GM23338 (cell line): ENCODE results near the gene NEU1.
"Not testable (repeated sequence)": the region's sequence is repeated elsewhere in the genome, so short reads cannot be mapped to it uniquely, and the experiment has no call there.

ENCODE experiments used
- CTCF ChIP-seq, 2 experiments: fragments of 200-600 bp in 1 of 2; sonication (generic) in 1 of 2; conservative IDR thresholded peaks; 2 replicates each; pipeline versions ENCODE4 v1.5.1 to v1.6.1; 2016 to 2017; ENCODE audit warnings: antibody characterized with exemption in 2 of 2, low read depth in 2 of 2, mild to moderate bottlenecking in 2 of 2, moderate library complexity in 1 of 2
- POLR2AphosphoS5 ChIP-seq: IDR thresholded peaks from 2 replicates; pipeline ENCODE4 v1.6.1; 2016; ENCODE audit warnings: antibody characterized with exemption, low read depth
- REST ChIP-seq: IDR thresholded peaks from one replicate; pipeline ENCODE4 v1.6.1; 2018; ENCODE audit warnings: antibody characterized with exemption; ENCODE audit not compliant: unreplicated experiment

DNA sequence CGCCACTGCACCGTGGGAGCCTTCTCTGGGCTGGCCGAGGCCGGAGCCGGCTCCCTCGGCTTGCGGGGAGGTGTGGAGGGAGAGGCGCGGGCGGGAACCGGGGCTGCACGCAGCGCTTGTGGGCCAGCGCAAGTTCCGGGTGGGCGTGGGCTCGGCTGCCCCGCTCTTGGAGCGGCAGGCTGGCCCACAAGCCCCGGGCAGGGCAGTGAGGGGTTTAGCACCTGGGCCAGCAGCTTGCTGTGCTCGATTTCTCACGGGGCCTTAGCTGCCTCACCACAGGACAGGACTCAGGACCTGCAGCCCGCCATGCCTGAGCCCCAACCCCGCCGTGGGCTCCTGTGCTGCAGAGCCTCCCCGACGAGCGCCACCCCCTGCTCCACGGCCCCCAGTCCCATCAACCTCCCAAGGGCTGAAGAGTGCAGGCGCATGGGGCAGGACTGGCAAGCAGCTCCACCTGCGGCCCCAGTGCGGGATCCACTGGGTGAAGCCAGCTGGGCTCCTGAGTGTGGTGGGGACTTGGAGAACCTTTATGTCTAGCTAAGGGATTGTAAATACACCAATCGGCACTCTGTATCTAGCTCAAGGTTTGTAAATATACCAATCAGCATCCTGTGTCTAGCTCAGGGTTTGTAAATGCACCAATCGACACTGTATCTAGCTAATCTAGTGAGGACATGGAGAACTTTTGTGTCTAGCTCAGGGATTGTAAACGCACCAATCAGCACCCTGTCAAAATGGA lies 10.5 kb downstream of the NEU1 start:
- TF ChIP-seq CTCF (conservative IDR thresholded peaks at IDR 0.05; ENCODE audit: low read depth in 2 of 2); POLR2AphosphoS5; REST: not testable (repeated sequence)
